Liver (tissue), 9 donors: ENCODE results near the gene CWC27. TPM values are rescaled to one million over a fixed set of nuclear protein-coding genes. Genes with fewer than 3 reads are reported as not detected.

Experiments used
- DNase-seq: peaks from one replicate; pipeline ENCODE4 v3.0.0-alpha.2; 2017; ENCODE audit warnings: low spot score
- H3K27ac ChIP-seq, 2 donors: one replicate each; pipeline ENCODE4 v1.7.0; 2013; ENCODE audit warnings: inconsistent platforms in 2 of 2, low read length in 2 of 2, control low read depth in 1 of 2, low read depth in 1 of 2, mild to moderate bottlenecking in 1 of 2
- H3K27me3 ChIP-seq, 4 donors: one replicate each; pipeline versions ENCODE4 v1.6.1 to v1.7.0; 2013; ENCODE audit warnings: low read length in 3 of 4, inconsistent platforms in 1 of 4, mild to moderate bottlenecking in 1 of 4, moderate library complexity in 1 of 4; ENCODE audit not compliant: control insufficient read depth in 4 of 4, insufficient read depth in 4 of 4
- H3K36me3 ChIP-seq, 4 donors: one replicate each; pipeline versions ENCODE4 v1.6.1 to v1.7.0; 2013; ENCODE audit warnings: low read length in 3 of 4, mild to moderate bottlenecking in 3 of 4, low read depth in 1 of 4, moderate library complexity in 1 of 4; ENCODE audit not compliant: control insufficient read depth in 4 of 4, insufficient read depth in 3 of 4
- H3K4me1 ChIP-seq, 4 donors: one replicate each; pipeline versions ENCODE4 v1.6.1 to v1.7.0; 2013; ENCODE audit warnings: low read length in 3 of 4, mild to moderate bottlenecking in 3 of 4, moderate library complexity in 1 of 4; ENCODE audit not compliant: control insufficient read depth in 4 of 4, insufficient read depth in 4 of 4
- H3K4me3 ChIP-seq, 3 donors: one replicate each; pipeline versions ENCODE4 v1.6.1 to v1.7.0; 2013; ENCODE audit warnings: low read length in 3 of 3, control low read depth in 1 of 3, low read depth in 1 of 3, mild to moderate bottlenecking in 1 of 3
- H3K9ac ChIP-seq, 2 donors: one replicate each; pipeline ENCODE4 v1.7.0; 2013; ENCODE audit warnings: low read length in 2 of 2, mild to moderate bottlenecking in 2 of 2, moderate library complexity in 2 of 2, control low read depth in 1 of 2, low read depth in 1 of 2
- H3K9me3 ChIP-seq, 4 donors: one replicate each; pipeline versions ENCODE4 v1.6.1 to v1.7.0; 2013; ENCODE audit warnings: low read length in 3 of 4; ENCODE audit not compliant: control insufficient read depth in 4 of 4
- ATF3 ChIP-seq: IDR thresholded peaks from 2 replicates; pipeline ENCODE4 v1.6.1; 2016; ENCODE audit warnings: antibody characterized with exemption
- CTCF ChIP-seq: fragments of 150-350 bp; IDR thresholded peaks from 2 replicates; pipeline ENCODE4 v1.5.1; 2017; ENCODE audit warnings: improper control_type of control experiment, low read depth, low read length; ENCODE audit not compliant: missing input control
- EGR1 ChIP-seq, 2 donors: IDR thresholded peaks; 2 replicates each; pipeline ENCODE4 v1.6.1; 2016 to 2018; ENCODE audit warnings: antibody characterized with exemption in 2 of 2, low read depth in 2 of 2
- FOXA1 ChIP-seq: IDR thresholded peaks from 2 replicates; pipeline ENCODE4 v1.6.1; 2016; ENCODE audit warnings: antibody characterized with exemption
- FOXA2 ChIP-seq: IDR thresholded peaks from 2 replicates; pipeline ENCODE4 v1.6.1; 2016; ENCODE audit warnings: antibody characterized with exemption
- GABPA ChIP-seq, 2 donors: IDR thresholded peaks in 1 of 2; conservative IDR thresholded peaks in 1 of 2; 2 replicates each; pipeline ENCODE4 v1.6.1; 2016; ENCODE audit warnings: antibody characterized with exemption in 2 of 2, mild to moderate bottlenecking in 1 of 2, moderate library complexity in 1 of 2
- HNF4A ChIP-seq, 2 donors: conservative IDR thresholded peaks; 2 replicates each; pipeline ENCODE4 v1.6.1; 2016; ENCODE audit warnings: antibody characterized with exemption in 2 of 2, mild to moderate bottlenecking in 2 of 2
- HNF4G ChIP-seq: IDR thresholded peaks from 2 replicates; pipeline ENCODE4 v1.6.1; 2016; ENCODE audit warnings: antibody characterized with exemption
- JUND ChIP-seq, 2 donors: IDR thresholded peaks; 2 replicates each; pipeline ENCODE4 v1.6.1; 2016; ENCODE audit warnings: antibody characterized with exemption in 2 of 2
- NR2F2 ChIP-seq: IDR thresholded peaks from 2 replicates; pipeline ENCODE4 v1.6.1; 2016; ENCODE audit warnings: antibody characterized with exemption
- RAD21 ChIP-seq, 2 donors: IDR thresholded peaks; 2 replicates each; pipeline ENCODE4 v1.6.1; 2016; ENCODE audit warnings: antibody characterized with exemption in 2 of 2, mild to moderate bottlenecking in 2 of 2
- REST ChIP-seq: IDR thresholded peaks from 2 replicates; pipeline ENCODE4 v1.6.1; 2016; ENCODE audit warnings: antibody characterized with exemption, mild to moderate bottlenecking
- RXRA ChIP-seq, 2 donors: IDR thresholded peaks; 2 replicates each; pipeline ENCODE4 v1.6.1; 2017 to 2018; ENCODE audit warnings: antibody characterized with exemption in 2 of 2, mild to moderate bottlenecking in 1 of 2
- TAF1 ChIP-seq: conservative IDR thresholded peaks from 2 replicates; pipeline ENCODE4 v1.6.1; 2016; ENCODE audit warnings: antibody characterized with exemption, mild to moderate bottlenecking
- YY1 ChIP-seq: IDR thresholded peaks from 2 replicates; pipeline ENCODE4 v1.6.1; 2016; ENCODE audit warnings: antibody characterized with exemption, mild to moderate bottlenecking
- ZBTB33 ChIP-seq: IDR thresholded peaks from 2 replicates; pipeline ENCODE4 v1.6.1; 2016; ENCODE audit warnings: antibody characterized with exemption
- WGBS: extraction: QIAGEN DNeasy Blood & Tissue Kit; methylation state at CpG from one replicate; pipeline ENCODE4 v1.1.7; 2013; 5-methylcytosine and 5-hydroxymethylcytosine counted together
- polyA plus RNA-seq, 2 donors: library from polyadenylated mRNA; stranded (reverse) in 1 of 2; unstranded in 1 of 2; fragments of 200-250 nt in 1 of 2; fragments of >200 nt in 1 of 2; fragmentation: Nextera tagmentation in 1 of 2; extraction: Ambion mirVana in 1 of 2; gene quantifications; one replicate each; pipeline versions ENCODE4 v1.2.1 to v1.2.3, GENCODE V29; 2013 to 2015
- total RNA-seq, 2 donors: library from RNA; depleted of rRNA; stranded (reverse); fragments of >200 nt; gene quantifications; one replicate each; pipeline ENCODE4 v1.2.3, GENCODE V29; 2014
- donor health status: healthy.
- donor health status: healthy.
- donor health status: healthy.
- donor health status: healthy.
- donor health status: healthy.

The CWC27 gene
- total and polyA plus RNA-seq, 4 donors = 3.9 to 9.8 (median 6.0) TPM

GRCh38 chr5:64942460-64942859, 173.7 kb downstream of the CWC27 start:
- Histone ChIP-seq H3K9ac (no peak overlapping the region), H3K4me3 (no peak overlapping the region), H3K27me3 (no peaks in the 10 kb centered on the region), H3K4me1 (peaks cover 0 to 7% (median under 1%) of the 10 kb centered on the region in 4 donors), H3K27ac (no peak overlapping the region), H3K36me3 (no peaks in the 10 kb centered on the region), H3K9me3 (no peaks in the 10 kb centered on the region)
- DNase-seq = no peak
- TF ChIP-seq ZBTB33 = no peak
- 49% methylated on average over 4 of the region's 4 CpGs for WGBS

GRCh38 chr5:64944868-64945267, 176.1 kb downstream of the CWC27 start:
- Histone ChIP-seq H3K9ac (no peak overlapping the region), H3K4me1 (peaks cover 0 to 4% (median 0%) of the 10 kb centered on the region in 4 donors), H3K9me3 (no peaks in the 10 kb centered on the region), H3K36me3 (no peaks in the 10 kb centered on the region), H3K4me3 (no peak overlapping the region), H3K27me3 (no peaks in the 10 kb centered on the region), H3K27ac (no peak overlapping the region)
- TF ChIP-seq HNF4A (conservative IDR thresholded peaks at IDR 0.05) (no peak), ATF3 (no peak), JUND (IDR thresholded peaks at IDR 0.05) (no peak), ZBTB33 (no peak), FOXA1 (no peak), TAF1 (no peak), NR2F2 (no peak), RXRA (IDR thresholded peaks at IDR 0.05) (no peak), YY1 (no peak), HNF4G (no peak), REST (no peak), FOXA2 (no peak), RAD21 (IDR thresholded peaks at IDR 0.05) (no peak), GABPA (IDR thresholded peaks at IDR 0.05 in 1 of 2, conservative IDR thresholded peaks at IDR 0.05 in 1 of 2) (no peak), EGR1 (IDR thresholded peaks at IDR 0.05; ENCODE audit: low read depth in 2 of 2) (no peak), CTCF (no peak)
- DNase-seq = no peak
